Amniotic epithelial cell (primary cell): ENCODE results near the gene UGT2B7.
A peak's percentile ranks its signal among the peaks of the same experiment; 100 is the strongest.
"Not testable (repeated sequence)": the region's sequence is repeated elsewhere in the genome, so short reads cannot be mapped to it uniquely, and the experiment has no call there.

Experiments
- DNase-seq: peaks from one replicate; pipeline ENCODE4 v3.0.0-alpha.2; 2010; ENCODE audit warnings: low read depth

Gene UGT2B7

DNA sequence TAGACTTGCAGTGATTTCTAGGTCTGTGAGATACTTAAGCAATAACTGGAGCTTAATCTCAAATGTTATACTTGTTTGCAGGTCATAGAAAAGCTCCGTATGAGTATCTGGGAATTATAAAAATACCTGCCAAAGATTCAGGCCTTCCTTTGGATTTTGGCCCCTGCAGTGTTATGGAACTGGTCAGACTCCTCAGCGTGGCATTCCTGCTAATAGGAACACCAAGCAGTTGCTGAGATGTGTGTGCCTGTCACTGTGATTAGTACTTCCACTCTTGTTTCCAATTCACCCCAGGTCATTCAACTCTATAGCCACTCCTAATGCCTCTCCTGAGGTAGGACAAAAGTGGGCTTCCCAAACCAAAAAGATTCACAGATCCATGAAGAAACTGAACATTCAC, 7.8 kb upstream of the UGT2B7 start:
- no peak for DNase-seq

DNA sequence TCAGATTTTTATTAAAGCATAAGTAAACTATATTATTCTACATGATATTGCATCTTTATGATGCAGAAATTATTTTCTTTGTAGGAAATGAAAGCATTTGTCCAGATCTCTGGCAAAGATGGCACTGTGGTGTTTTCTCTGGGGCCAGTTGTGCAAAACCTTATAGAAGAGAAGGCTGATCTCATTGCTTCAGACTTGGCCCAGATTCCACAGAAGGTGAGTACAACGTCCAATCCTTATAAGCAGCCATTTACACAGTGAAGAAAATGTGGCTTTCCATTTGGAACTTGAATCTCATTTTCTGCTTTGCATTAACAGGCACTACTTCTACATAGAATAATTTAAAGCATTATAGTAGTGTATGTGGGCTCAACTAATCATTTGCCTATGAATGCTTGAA, 6.9 kb upstream of the UGT2B7 start:
- DNase-seq: no peak

DNA sequence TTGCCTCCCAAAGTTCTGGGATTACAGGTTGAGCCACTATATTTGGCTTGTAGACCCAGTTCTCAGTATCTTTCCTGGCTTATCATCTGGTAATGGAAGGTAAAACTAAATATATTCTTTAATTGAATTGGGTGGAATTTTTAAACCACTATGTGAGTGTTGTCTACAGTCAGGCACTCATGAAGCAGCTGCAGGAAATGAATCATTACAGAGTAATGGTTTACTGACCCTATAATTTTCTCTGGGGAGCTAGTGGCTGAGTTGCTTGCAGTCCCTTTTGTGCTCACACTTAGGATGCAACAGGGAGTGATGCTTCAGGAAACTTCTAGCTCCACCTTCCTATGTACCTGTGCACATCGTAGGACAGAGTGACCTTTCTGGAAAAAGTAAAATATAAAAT, 4.1 kb upstream of the UGT2B7 start:
- peak; percentile 56 for DNase-seq

DNA sequence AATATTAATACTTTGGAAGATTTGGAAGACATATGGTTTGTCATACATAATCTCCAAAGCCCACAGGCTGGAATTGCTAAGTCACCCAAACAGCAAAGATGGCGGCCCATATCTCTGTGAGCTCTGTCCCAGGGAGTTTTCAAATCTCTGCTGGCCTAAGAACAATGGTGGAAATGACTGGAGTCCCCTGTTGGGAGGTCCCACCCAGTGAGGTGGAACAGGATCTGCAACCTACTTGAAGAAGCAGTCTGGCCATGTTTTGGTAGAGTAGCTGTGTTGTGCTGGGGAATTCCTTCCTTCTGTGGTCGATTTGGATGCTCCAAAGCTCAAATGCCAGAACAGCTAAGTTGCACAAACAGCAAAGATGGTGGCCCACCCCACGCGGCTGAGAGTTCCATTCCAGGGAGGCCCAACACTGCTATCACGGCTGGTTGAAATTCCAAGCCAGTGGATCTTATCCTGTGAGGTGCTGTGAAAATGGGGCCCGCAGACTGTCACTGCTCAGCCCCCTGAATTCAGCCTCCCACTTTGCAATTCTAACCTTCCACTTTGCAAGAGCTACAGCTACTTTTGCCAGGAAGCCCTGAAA, 3.2 kb upstream of the UGT2B7 start:
- no peak for DNase-seq

DNA sequence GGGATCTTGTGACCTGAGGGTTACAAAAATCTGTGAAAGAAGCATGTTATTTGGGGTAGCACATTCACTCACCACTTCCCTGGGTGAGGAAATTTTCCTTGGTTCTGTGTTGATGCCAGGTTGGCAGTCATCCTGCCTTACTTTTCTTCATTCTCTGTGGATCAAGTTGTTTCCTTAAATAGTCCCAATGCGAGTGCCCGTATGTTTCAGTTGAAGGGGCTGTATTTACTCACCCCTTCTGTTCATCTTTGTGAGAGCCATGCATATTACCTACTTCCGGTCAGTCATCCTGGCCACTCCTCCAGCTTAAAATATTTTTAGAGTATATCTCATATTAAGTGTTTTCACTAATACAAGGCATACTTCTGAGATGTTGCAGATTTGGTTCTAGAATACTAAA, 2.6 kb upstream of the UGT2B7 start:
- no peak for DNase-seq

DNA sequence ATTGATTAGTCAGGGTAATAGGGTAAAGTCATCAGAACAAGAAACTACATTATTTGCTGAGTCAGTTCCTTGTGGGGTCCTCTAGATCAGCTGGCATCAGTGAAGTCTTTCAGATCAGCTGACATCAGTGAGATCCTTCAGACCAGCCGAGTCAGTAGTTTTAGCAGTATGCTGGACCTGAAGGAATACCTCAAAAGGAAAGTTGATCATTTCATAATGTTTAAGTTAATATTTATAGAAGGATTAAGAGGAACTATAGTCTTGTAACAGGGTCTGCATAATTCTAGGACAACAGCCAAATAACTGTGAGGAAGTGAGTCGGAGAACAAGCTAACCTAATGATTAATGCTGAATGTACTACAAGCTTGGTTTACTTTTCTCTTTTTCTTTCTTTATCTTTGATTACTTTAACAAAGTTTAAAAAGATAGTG, 958 bp upstream of the UGT2B7 start:
- peak; percentile 89 for DNase-seq

DNA sequence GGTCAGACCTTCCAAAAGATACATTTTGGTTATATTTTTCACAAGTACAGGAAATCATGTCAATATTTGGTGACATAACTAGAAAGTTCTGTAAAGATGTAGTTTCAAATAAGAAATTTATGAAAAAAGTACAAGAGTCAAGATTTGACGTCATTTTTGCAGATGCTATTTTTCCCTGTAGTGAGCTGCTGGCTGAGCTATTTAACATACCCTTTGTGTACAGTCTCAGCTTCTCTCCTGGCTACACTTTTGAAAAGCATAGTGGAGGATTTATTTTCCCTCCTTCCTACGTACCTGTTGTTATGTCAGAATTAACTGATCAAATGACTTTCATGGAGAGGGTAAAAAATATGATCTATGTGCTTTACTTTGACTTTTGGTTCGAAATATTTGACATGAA, 536 bp downstream of the UGT2B7 start:
- no peak for DNase-seq

DNA sequence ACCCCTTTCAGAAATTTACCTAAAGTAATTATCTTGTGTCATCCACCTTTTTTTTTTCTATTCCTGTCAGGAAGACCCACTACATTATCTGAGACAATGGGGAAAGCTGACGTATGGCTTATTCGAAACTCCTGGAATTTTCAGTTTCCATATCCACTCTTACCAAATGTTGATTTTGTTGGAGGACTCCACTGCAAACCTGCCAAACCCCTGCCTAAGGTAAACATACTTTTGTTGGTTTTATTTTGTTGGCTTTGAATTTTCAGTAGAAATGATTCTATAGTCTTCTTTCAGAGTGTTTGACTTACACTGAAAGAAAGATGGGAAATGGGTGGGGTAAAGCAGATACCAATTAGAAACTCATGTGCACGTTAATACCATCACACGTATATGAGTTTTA, 2.2 kb downstream of the UGT2B7 start:
- no peak for DNase-seq

DNA sequence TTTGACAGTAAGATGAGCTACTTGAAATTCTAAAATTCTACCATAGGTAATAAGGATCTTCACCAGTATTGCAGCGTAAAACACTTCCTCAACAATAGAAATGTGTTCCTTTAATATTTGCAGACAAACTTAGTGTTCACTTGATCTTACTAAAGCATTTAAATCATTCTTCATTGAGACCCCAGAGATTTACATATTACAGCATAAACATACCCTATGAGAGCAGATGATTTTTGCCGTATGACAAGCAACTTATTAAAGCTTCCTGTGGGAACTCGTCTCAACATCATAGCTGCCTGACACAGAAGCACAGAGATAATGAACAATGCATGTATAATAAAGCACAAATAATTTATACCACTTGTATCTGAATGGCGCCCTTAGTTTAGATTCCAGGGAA, 3.6 kb downstream of the UGT2B7 start:
- no peak for DNase-seq

DNA sequence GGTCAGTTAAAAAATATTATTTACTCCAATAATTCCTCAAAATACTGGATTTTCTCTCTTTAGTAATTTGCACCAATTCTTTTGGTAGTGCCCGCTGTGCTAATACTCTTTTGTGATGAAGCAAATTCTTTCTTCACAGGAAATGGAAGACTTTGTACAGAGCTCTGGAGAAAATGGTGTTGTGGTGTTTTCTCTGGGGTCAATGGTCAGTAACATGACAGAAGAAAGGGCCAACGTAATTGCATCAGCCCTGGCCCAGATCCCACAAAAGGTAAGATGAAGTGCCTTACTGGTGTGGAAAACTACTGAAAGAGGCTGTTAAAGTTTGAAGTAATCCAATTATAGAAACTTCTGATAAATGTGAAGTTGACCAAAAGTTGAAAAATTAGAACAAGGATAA, 6.4 kb downstream of the UGT2B7 start:
- DNase-seq: peak; percentile 45

DNA sequence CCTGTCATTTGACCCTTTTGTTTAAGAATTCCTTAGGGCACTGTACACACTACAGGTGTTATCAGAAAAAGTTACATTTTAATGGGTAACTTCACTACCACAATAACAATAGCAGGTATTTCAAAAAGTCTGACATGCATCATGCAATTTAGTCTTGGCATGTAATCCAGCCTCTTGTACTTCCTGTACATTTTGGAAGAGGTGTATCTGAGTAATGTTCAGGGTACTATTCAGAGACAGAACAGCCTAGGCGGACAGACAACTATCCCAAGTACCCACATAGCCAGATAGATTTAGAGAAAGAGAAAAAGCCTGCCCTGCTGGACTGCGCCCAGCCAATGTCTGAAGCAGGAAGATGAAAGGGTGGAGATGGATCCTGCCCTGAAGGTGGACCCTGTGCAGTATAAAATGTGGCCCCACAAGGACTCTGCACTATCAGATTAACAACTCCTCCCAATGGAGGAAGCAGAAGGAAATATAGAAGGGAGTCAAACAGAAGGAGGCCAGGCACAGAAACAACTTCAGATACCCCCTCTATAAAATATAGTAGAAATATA, 8.5 kb downstream of the UGT2B7 start:
- no peak for DNase-seq

DNA sequence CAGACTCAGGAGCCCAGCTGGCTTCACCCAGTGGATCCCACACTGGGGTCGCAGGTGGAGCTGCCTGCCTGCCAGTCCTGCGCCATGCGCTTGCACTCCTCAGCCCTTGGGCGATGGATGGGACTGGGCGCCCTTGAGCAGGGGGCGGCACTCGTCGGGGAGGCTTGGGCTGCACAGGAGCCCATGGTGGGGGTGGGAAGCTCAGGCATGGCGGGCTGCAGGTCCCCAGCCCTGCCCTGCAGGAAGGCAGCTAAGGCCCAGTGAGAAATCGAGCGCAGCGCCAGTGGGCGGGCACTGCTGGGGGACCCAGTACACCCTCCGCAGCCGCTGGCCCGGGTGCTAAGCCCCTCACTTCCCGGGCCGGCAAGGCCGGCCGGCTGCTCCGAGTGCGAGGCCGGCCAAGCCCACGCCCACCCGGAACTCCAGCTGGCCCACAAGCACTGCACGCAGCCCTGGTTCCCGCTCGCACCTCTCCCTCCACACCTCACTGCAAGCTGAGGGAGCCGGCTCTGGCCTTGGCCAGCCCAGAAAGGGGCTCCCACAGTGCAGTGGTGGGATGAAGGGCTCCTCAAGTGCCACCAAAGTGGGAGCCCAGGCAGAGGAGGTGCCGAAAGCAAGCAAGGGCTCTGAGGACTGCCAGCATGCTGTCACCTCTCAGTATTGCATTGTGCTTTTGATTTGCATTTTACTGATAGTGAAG, 19.0 kb downstream of the UGT2B7 start:
- not testable (repeated sequence) for DNase-seq

DNA sequence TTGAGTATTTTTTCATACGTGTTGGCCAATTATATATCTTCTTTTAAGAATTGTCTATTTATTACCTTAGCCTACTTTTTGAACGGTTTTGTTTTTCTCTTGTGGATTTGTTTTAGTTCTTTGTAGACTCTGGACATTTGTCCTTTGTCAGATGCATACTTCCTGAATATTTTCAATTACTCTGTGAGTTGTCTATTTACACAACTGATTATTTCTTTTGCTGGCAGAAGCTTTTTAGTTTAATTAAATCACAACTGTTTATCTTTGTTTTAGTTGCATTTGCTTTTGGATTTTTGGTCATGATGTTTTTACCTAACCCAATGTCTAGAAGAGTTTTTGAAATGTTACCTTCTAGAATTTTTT, 19.6 kb downstream of the UGT2B7 start:
- no peak for DNase-seq

DNA sequence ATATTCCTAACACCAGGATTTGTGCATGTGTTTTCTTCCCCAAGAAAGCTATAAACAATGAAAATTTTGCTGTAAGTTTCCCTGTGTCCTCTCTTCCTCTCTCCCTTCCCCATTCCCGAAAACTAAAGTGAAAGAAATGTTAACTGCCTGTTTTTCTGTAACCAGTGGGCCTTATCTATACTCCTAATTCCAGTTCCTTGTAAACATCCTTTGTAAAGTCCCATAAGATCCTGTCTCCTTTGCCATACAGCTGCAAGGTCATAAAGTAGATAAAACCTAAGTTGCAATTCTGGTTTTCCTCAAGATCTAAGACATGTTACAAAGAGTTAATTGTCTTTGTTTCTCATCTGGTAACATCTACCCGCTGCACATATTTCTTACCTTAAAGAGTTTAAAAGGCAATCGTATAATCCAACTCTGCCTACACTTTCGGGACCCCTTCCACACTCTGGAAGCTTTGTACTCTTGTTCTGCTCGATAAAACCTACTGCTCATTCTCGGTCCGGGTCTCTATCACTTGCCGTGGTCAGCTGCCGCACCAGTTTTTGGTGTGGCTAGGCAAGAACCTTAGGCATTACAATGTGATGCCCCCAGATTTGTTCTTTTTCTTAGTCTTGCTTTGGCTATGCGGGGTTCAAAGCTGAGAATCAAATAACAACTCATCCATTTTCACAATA, 20.5 kb downstream of the UGT2B7 start:
- peak; percentile 63 for DNase-seq

DNA sequence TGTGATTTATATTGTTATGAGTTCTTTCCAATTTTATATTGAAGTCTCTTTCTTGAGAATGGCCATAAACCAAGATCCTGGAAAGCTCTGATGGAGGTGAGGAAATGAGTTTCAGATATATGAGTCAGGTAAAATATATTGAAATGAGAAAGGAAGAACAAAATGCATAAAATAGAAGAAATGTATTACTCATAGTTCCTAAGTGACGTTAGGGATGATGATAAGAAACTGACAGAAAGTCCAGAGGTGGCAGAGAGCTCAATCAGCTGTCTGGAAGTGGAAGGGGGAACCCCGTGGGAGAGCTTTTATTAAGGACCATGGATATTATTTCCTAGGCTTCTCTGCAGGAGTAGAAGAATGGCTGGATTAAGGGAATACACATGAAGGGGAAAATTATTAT, 24.6 kb downstream of the UGT2B7 start:
- DNase-seq: peak; percentile 11

DNA sequence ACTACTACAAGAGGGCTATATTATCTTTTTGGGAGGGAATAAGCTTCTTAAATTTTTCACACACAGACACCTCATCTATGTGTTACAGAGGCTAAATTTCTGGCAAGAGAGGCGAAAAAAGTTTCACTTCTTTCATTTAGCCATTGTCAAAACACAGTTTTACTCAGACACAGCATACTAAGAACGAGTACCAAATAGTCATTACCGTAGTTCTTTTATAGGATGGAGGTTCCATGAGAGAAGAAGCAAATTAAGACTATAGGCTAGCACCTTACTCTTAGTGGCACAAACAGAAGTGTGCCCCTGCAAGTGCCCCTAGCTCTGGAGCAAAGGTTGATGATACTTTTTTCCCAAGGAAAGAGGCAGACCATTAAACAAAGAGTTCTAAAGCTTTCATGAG, 26.2 kb downstream of the UGT2B7 start:
- no peak for DNase-seq

DNA sequence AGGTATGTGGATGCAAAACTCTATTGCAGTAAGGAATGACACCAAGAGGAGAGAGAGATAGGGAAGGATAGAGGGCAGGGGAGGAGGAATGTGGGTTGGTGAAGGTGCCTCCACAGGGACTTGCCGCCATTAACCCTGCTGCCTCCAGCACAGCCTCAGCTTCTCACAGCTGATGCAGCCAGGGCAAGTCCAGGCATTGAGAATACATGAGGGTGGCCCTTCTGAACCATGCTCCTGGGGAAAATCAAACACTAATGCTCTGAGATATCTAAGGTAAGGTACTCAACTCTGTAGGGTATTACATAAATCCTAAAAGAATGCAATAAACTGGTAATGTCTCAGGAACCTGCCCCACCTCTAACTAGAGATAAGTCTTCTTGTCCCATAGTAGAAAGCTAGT, 28.7 kb downstream of the UGT2B7 start:
- DNase-seq: no peak

DNA sequence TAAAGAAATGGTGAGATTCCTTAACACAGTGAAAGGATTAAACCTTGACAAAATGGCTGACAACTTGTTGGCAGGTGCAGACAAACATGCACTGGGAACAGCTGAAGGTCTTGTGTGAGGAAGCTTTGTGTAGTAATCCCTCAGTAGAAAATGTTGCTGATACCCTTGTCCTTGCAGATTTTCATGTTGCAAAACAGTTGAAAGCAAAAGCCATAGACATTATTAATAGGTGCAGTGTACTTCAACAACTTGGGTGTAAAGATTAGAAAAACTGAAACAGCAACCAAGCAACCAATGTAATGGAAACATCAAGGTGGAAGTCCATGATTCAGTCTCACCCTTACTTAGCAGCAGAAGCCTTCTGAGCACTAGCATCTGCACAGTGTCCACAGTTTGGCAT, 29.8 kb downstream of the UGT2B7 start:
- peak; percentile 69 for DNase-seq

DNA sequence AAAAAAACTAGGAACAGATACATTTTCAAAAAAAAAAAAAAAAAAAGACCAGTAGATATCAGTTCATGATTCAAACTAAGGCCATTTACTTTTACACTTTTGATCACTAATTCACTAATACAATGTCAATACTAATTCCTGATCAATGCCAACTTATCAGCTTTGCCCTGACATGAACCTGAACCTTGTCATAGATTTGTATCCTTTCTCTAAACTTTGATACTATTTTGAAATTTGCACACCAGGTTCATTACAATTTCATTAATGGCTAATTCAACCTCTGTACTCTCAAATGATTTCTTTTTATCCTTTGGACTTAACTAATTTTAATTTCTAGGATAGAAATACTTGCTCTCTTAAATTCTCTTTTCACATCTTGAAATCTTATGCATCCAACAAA, 37.7 kb downstream of the UGT2B7 start:
- no peak for DNase-seq

DNA sequence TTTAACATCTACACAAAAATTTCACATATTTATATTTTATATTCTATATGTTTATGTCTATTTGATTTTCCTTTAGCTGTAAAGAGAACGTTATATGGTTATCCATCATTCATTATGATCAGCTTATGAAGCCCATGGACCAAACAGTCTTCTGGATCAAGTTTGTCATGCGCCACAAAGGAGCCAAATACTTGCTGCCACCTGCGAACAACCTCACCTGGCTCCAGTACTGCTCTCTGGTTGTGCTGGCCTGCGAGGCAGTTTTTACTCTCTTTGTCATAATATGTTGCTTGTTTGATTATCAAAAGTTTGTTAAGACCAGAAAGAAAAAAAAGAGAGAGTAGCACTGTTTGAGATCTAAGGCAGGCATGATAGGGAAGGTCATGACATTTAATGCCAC, 38.2 kb downstream of the UGT2B7 start:
- DNase-seq: no peak

DNA sequence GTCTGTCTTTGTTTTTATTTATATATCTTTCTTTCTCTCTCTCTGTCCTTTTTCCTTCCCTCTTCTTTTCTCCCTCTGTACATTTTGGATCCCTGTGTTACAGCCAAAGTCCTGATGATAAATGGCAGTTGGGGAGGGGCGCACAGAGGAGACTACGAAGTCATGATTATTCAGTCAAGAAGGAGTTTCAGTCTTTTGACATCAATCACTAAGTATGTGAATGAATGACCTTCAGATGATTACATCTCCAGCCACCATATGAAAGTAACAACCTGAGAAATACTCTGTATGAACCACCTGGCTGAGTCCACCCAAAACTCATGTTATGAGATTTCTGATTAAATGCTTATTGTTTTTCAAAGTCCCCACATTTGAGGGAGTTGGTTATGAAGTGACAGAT, 45.0 kb downstream of the UGT2B7 start:
- no peak for DNase-seq

DNA sequence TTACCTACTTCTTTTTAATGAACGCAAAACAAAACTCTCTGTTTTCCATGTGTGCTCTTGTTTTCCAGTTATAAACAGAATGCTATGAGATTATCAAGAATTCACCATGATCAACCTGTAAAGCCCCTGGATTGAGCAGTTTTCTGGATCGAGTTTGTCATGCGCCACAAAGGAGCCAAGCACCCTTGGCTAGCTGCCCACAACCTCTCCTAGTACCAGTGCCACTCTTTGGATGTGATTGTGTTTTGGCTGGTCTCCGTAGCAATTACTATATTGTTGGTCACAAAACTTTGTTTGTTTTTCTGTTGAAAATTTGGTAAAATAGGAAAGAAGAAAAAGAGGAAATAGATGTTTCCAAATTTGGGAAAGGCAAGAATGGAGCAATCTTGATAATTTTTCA, 51.1 kb downstream of the UGT2B7 start:
- DNase-seq: no peak

DNA sequence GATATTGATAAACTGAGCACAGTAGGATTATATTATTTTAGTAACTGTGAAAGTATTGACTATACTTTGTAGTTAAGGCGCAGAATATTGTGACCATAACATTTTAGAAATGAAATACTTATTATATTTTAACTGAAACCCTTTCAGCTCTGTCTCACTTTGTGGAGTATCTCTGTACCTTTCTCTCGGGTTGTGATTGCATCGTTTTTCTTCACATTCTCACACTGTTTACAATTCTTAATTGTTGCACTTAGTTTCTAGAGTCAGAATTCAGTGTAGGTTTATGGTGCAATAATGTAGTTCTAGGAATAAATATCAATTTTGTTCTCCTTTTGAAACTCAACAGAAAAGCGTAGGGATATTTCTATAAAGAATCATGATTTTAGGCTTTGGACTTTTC, 57.7 kb downstream of the UGT2B7 start:
- DNase-seq: no peak
